Sciatic nerve (tissue), 2 donors: ENCODE measurements around the gene IGLL1. TPM values are rescaled to one million over a fixed set of nuclear protein-coding genes. Genes with fewer than 3 reads are reported as not detected.
"Not testable (repeated sequence)": the region's sequence is repeated elsewhere in the genome, so short reads cannot be mapped to it uniquely, and the experiment has no call there.

Source experiments
- ATAC-seq: fragments of 200-7000 bp; cut with Tn5 transposase; one replicate; pipeline ENCODE4 v1.9.1; 2020; ENCODE audit warnings: mild to moderate bottlenecking, moderate library complexity
- DNase-seq: peaks from one replicate; pipeline ENCODE4 v3.0.0-alpha.2; 2020; ENCODE audit warnings: low spot score
- intact Hi-C: fragments of 100-400 bp; cut with DNase I; formaldehyde crosslinking; loops from one replicate; pipeline ENCODE4 v1.14.2; 2022
- total RNA-seq: library from RNA; stranded (reverse); fragmentation: NEBNext Ultra II Directional; extraction: Animal tissue kit (Norgen Biotek cat#: 25700); gene quantifications from one replicate; pipeline ENCODE4 v1.2.1, GENCODE V29; 2021
- donor health status: DM: no; HTN: no; CAD: no.
- donor health status: DM: no; HTN: no; CAD: no.

The IGLL1 gene
- total RNA-seq, 1 donor from 2014 or later: not detected

DNA sequence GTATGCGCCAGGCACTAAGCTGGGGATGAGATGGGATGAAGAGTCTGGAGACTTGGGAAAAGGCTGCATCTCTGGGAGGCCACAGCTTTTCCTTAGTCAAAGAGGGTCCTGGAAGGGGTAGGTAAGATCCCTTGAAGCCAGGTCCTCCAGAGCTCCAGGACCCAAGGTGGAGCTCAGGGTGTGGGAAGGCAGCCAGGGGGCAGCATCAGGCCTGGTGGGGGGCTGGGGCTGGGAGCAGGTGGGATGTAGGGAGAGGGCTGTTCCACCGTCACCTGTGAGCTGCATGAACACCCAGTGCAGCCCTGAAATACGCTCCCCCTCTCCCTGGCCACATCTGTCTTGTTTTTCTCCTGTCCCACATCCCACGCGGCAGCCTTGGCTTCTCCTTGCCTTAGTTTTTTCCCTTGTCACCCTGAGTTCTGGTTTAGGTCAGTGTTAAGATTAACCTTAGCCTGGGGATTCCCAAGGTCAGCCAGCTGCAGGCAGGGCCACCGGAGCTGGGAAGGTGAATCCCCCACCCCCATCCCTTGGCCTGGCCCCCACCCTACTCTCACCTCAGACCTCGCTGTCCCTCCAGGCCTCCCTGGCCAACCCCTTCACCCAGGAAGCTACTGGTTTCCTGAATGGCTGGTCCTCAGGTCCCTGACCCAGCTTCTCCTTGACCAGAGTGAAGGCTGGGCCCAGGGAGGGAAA is 17.6 kb upstream of the IGLL1 start:
- DNase-seq, ATAC-seq, intact Hi-C loops: not testable (repeated sequence)

DNA sequence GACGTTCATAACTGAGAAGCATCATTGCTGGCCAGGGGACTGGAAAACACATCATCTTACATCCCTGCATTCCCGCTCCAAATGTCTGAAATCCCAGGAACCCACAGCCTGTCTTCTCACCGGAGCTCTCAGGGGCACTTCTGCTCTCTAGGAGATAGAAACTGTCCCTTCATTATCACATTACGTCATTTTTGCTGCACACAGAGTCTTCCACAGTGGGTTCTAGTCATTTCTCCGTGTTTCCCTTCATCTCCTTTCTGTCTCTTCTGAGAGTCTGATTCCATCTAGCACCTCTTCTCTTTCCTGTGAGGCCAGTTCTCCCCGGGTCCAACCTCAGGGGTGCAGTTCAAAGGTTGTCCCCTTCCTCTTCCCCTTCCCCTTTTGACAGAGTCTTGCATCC is 15.8 kb upstream of the IGLL1 start:
- intact Hi-C loops, DNase-seq, ATAC-seq: not testable (repeated sequence)

DNA sequence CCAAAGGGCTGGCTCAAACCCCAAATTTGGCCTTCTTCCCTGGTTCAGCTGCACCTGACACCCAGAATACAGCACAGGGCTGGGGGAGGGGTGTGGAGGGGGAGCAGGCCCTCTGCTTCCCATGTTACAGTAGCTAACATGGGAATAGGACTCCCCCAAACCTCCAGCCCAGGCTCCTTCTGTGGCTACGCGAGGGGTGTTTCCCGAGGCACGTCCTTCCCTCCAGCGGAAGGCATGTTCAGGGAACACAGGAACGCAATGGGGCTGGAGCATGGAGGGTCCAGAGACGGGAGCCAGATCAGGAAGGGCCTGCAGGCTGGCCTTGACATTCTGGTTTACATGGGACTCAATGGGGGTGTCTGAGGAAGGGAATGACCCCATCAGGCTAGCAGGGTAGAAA is 11.8 kb upstream of the IGLL1 start:
- DNase-seq: no peak
- intact Hi-C loops: no loop called here

DNA sequence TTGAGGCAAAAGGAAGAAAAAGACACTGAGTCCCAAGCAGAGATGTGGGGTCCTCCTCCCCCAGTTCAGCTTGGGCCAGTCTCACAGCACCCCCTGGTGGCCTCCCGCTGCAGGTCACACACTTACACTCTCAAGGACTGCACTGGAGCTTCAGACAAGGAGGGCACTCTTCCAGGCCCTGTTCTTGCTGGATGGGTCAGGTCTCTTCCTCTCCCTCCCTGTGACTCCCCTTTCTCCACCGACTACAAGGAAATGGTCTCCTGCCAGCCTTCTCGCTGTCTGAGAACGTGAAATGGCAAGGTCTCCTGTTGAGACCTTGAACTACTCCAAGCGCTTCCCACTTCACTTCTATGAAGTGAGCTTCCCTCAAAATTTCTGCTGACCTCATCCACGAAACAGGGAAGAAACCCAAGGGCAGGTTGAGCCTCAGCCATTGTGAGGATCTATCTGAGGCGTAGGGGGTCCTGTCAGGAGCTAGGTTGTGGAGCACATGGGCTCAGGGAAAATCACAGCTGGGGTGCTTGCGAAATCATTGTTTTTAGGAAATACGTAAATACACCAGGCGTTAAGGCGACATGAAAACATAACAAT is 11.2 kb upstream of the IGLL1 start:
- ATAC-seq: peak; percentile 66
- DNase-seq: peak; percentile 77
- intact Hi-C loops: no loop called here

More for the DNA sequence above, 11.8 kb upstream of the IGLL1 start:
- no peak for ATAC-seq

DNA sequence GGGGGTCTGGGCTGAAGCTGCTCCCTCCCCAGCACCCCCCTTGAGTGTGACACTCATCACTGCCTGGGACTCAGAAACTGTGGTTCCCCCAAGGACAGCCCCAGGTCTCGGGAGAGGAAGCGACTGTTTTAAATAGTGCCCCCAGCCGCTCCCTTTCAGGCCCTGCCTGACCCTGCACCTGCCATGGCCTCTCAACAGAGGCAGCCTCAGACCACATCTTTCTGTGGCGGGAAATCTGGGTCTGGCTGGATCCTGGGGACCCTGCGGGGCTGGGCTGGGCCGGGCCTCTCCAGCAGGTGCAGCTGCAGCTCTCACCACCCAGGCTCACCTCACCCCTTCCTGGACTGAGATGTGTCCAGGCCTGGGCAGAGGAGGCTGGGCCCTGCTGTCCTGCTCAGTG is 3.7 kb upstream of the IGLL1 start:
- intact Hi-C loops: no loop called here
- ATAC-seq (no peak), DNase-seq (no peak)

DNA sequence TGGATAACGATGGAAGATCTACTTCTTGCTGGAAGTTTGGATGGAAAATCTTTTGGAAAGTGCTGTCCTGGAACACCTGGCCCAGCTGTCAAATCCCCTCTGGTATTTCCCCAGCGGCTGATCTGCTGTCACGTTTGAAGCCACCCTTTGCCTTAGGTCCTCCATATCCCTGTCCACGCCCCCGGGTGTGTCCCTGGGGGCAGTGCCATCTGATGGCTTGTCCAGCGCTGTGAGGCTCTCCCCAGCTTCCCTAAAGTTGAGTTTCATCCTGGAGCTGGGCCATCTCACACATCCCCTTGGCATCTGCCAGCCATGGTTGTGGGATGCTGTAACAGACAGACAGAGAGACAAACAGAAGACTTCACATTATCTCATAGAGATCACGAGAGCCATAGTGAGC is 3.1 kb upstream of the IGLL1 start:
- no peak for DNase-seq
- ATAC-seq: no peak
- intact Hi-C loops: no loop called here

DNA sequence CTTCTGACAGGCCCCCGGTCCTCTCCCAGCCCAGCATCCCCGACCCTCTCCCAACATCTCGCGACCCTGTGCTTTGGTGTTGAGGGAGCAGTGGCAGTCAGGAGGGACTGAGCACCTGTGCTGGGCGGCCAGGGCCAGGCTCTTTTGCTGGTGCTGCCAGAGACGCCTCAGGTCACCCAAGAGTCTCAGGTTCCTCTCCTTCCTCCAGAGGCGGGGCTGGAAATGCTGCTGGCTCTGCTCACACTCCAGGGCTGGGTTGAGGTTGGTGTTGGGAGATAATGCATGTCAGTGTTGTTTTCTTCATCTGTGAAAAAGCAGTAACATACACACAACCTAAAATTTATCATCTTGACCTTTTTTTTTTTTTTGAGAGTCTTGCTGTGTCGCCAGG is 1.2 kb upstream of the IGLL1 start:
- DNase-seq: no peak
- ATAC-seq: no peak
- intact Hi-C loops: no loop called here

DNA sequence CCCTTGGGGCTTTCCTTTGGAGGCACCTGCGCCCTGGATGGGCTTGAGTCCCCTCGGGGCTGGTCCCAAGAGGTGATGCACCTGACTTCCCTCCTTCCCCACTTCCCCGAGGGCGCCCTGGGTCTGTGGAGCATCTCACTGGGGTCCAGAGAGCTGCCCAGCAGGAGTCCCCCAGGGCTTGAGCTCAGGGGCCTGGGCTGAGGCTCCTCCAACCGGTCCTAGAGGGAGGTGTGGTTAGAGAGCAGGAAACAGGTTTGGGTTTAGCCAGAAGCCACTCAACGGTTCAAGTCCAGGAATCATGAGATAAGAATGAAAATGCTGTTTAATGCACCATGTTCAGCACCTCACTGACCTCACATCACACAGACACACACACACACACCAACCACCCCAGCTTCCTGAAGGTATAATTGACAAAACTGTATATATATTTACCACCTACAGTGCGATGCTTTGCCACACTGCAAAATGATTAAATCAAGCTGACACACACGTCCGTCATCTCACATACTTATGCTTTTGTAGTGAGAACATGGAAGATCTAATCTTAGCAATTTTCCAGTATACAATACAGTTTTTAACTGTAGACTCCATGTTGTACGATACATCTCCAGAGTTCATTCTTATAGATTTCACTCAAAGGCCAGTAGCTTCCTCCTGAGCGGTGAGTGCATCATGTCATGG is 628 bp upstream of the IGLL1 start:
- no peak for DNase-seq
- no peak for ATAC-seq
- intact Hi-C loops: no loop called here

DNA sequence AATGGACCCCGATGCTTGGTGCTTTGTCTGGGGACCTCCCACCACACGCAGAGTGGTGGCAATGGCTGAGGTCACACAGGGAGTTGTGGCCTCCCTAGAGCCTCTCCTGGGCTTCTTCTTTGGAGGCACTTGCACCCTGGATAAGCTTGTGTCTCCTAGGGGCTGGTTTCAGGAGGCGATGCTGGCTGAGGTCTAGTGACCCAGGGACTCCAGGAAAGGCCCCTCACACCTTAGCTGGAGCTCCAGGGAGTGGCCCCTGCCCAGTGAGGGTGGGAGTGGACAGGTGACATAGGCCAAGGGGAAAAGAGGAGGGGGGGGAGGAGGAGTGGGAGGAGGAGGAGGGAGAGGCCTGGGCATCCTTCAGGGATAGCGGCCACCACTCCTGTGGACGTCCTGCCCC is 810 bp downstream of the IGLL1 start:
- no peak for ATAC-seq
- DNase-seq: no peak
- intact Hi-C loops: no loop called here

DNA sequence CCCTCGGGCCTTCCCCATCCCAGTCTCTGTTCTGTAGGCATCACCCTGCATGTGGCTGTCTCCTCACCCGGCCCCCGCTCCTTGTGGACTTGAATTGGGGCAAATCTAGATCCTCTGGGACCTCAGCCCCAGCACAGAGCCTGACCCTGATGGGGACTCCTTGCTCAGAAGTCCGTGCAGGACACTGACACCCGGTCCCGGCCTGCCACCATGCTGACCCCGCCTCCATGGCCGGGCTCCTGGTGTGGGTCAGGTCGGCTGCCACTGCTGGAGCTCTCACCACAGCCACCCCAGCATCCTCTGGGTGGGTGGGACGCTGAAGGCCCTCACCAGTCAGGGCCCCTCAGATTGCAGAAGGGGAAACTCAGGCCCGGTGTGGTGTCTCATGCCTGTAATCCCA is 1.8 kb downstream of the IGLL1 start:
- intact Hi-C loops: no loop called here

DNA sequence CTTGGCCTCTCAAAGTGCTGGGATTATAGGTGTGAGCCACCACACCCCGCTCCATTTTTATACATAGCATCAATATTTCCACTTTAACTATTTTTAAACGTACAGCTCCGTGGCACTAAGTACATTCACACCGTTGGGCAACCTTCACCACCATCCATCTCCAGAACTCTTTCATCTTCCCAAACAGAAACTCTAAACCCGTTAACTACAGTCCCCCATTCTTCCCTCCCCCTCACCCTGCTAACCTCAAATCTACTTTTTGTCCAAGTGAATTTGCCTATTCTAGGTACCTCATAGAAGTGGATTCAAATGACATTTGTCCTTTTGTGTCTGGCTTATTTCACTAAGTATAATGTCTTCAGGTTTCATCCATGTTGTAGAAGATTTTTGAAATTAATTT is 3.4 kb downstream of the IGLL1 start:
- ATAC-seq (no peak), DNase-seq (no peak)
- intact Hi-C loops: no loop called here

More for the DNA sequence above, 1.8 kb downstream of the IGLL1 start:
- DNase-seq (no peak), ATAC-seq (no peak)

DNA sequence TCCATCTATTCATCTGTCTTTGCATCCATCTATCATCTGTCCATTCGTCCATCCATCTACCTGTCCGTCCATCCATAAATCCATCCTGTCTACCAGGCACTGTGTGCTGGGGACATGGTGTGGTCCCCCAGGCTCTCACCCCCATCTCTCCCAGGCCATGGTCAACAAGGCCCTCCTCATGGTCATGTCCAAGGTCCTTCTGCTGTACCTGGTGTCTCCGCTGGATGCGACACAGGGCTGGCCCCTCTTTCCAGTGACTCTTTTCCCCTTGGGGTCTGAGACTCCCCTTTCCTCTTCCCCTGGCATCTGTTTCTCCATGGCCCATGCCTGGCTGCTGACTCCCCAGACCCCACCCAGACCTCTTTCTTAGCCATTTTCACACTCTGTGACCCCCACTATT is 4.5 kb downstream of the IGLL1 start:
- ATAC-seq (no peak), DNase-seq (no peak)

DNA sequence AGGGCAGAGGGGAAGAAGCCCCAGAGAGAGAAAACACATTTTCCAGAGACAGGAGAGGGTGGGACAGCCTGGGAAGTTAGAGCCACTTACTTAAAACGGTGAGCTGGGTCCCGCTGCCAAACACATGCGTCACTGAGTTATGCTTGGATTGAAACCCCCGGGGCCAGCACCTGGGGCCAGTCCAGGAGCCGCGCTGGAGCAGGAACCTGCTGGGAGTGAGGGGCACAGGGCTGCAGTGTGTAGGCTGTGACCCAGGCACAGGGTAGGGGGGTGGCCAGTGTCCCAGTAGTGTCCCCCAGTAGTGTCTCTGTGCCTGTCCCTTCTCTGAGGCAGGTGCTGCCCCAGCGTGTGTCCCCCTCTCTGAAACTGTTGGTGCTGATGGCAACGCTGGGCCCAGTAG is 5.2 kb downstream of the IGLL1 start:
- intact Hi-C loops: no loop called here
- no peak for DNase-seq

More for the DNA sequence above, 4.5 kb downstream of the IGLL1 start:
- intact Hi-C loops: no loop called here

DNA sequence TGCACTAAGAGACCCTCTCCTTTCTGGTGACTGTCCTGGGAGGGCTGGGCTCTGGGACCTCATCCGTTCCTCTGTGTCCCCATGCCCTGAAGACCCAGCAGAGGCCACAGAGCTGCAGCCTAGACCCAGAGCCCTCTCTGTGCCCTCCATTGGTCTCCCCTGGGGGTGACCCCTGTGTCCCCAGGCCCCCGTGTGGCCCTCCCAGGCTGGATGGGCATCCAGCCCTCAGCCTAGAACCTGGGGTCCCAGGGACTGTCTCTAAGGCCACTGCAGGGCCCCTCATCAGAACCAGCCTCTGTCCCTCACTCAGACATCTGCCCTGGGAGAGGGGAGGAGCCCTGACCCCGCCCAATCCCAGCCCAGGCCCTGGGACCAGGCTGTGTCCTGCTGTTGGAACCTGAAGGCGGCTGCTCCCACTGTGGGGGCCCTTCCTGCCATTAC is 5.7 kb downstream of the IGLL1 start:
- DNase-seq (no peak), ATAC-seq (no peak)
- intact Hi-C loops: no loop called here

More for the DNA sequence above, 5.2 kb downstream of the IGLL1 start:
- no peak for ATAC-seq

DNA sequence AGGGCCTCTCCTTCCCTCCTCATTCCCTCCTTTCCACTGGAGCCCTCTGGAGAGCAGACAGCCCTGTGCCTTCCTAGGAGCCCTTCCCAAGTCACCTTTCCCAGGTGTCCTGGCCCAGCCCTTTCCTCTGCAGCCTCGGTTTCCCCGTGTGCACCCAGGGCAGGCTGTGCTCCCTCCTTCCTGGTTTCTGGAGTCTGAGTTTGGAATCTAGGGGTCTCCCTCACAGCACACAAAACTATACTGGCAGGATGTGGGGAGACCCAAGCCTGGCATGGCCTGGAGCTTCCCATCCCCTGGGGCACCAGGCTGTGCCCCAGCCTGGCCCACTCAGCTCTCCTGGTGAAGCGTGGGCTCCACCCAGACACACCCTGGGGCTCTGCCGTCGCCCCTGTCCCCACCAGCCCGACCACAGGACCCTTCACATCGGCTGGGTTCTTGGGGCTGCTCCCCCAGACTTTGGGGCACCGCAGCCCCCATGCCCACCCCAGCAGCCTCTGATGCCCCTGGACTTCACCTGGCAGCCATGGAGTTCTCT is 6.3 kb downstream of the IGLL1 start:
- DNase-seq, ATAC-seq, intact Hi-C loops: not testable (repeated sequence)

DNA sequence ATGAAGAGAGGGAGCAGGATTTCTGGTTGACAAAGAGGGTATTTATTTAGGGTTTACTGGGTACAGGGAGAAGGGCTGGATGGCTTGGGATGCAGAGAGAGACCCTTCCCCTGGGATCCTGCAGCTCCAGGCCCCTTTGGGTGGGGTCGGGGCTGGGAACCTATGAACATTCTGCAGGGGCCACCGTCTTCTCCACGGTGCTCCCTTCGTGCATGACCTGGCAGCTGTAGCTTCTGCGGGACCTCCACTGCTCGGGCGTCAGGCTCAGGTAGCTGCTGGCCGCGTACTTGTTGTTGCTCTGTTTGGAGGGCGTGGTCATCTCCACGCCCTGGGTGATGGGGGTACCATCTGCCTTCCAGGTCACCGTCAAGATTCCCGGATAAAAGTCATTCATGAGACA is 7.0 kb downstream of the IGLL1 start:
- ATAC-seq, intact Hi-C loops, DNase-seq: not testable (repeated sequence)

DNA sequence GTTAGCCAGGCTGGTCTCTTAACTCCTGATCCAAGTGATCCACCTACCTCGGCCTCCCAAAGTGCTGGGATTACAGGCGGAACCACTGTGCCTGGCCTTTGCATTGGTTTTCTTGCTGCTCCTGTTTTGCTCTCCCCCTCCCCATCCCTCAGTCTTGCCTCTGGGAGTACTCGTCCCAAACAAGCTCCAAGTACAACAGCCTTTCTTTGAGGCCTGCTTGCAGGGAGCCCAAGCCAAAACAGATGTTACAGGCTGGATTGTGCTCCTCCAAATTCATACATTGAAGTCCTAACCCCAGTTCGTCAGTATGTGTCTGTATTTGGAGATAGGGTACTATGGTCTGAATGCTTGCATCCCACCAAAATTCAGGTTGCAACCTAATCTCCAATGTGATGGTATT is 8.6 kb downstream of the IGLL1 start:
- no peak for DNase-seq
- intact Hi-C loops: no loop called here
- ATAC-seq: no peak

DNA sequence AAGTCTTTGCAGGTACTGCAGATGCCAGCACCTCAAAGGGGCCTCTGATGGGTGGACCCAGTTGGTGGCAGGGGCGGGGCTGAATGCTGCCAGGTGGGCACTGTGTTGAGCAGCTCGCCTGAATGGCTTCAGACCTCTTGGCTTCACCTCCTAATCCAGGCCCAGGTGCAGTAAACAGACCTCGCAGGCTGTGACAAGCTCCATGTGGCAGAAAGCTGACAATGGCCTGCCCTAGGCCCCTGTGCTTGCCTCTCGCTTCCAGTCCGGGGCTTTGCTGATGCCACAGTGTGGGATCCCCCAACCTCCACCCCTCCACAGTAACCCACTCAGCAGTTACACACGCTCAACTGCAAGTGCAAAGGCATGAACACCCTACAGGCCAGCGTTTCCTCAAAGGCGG is 9.4 kb downstream of the IGLL1 start:
- intact Hi-C loops: no loop called here
- DNase-seq (no peak), ATAC-seq (no peak)

DNA sequence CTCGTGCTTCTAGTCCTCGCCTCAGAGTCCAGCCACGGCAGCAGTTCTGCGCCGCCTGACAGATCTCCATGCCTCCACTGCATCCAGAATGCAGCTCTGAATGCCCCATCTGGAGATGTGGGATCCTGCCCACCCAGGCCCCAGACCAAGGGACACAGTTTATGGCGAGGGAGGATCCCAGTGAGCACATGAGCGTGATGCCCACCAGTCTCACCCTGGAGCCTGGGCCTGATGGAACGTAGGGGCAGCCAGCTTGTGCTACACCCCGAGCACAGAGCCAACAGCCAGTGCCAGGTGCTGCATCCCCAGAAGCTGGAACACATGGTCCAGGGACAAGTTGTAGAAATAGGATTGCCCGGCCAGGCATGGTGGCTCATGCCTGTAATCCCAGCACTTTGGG is 10.4 kb downstream of the IGLL1 start:
- intact Hi-C loops: no loop called here
- DNase-seq (no peak), ATAC-seq (no peak)

DNA sequence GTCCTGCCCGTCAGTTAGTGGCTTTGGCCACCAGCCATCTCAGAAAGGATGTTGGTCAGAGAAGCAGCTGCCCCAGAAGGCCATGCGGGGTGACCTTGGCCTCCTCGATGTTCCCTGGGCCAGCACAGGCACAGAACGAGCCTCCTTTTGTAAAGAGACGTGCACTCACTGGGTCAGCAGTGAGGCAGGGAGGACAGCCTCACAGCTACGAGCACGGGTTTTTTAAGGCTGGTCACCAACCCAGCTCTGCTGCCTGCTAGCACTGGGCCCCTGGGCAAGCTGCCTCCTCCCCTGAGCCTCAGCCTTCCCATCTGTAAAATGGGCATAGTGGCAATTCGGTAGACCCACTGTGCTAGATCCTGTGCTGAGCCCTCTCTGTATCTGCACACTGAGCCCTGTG is 10.8 kb downstream of the IGLL1 start:
- intact Hi-C loops: no loop called here
- no peak for DNase-seq
- ATAC-seq: no peak
